CD4-positive, alpha-beta T cell treated with Interleukin-15 for 4 hours (primary cell): ENCODE data around the gene MAG.

Source experiments
- DNase-seq: peaks from one replicate; pipeline ENCODE4 v3.0.0-alpha.2; 2020; ENCODE audit warnings: low spot score

Gene MAG

GRCh38 chr19:35363001-35363590 lies 71.1 kb downstream of the MAG start:
- DNase-seq: no peak
